Measurements from ENCODE around the gene POLE. TPM values are rescaled to one million over a fixed set of nuclear protein-coding genes. Genes with fewer than 3 reads are reported as not detected.
"Not testable (repeated sequence)": the region's sequence is repeated elsewhere in the genome, so short reads cannot be mapped to it uniquely, and the experiment has no call there.

The POLE gene
- total RNA-seq, 2 donors from 2014 or later: 12.5 to 36.9 TPM

- ATAC-seq (no peak), DNase-seq (no peak)
- 42 to 55% methylated on average over 13 to 52 of the region's 67 CpGs for WGBS, 2 donors
- no peaks in the 10 kb centered on the region for H3K36me3 ChIP-seq (replicated peaks in 1 of 2; ENCODE audit: insufficient read depth in 1 of 2, low read depth in 2 of 2)
- H3K9me3 ChIP-seq: no peaks in the 10 kb centered on the region
- peaks cover 22% of the 10 kb centered on the region for H3K4me1 ChIP-seq
- intact Hi-C loops (cut with DNase I): no loop called here
- H3K27me3 ChIP-seq: peaks cover 0 to 41% of the 10 kb centered on the region in 2 donors
- H3K4me3 ChIP-seq: no peak overlapping the region
- no peak for TF ChIP-seq CTCF (IDR thresholded peaks at IDR 0.05)
- TF ChIP-seq POLR2A (IDR thresholded peaks at IDR 0.05): no peak
- peak overlapping the region in 1 of 4 donors; percentile 21 for H3K27ac ChIP-seq
Measured at GRCh38 chr12:132603240-132604150, 83.6 kb downstream of the POLE start.

DNA sequence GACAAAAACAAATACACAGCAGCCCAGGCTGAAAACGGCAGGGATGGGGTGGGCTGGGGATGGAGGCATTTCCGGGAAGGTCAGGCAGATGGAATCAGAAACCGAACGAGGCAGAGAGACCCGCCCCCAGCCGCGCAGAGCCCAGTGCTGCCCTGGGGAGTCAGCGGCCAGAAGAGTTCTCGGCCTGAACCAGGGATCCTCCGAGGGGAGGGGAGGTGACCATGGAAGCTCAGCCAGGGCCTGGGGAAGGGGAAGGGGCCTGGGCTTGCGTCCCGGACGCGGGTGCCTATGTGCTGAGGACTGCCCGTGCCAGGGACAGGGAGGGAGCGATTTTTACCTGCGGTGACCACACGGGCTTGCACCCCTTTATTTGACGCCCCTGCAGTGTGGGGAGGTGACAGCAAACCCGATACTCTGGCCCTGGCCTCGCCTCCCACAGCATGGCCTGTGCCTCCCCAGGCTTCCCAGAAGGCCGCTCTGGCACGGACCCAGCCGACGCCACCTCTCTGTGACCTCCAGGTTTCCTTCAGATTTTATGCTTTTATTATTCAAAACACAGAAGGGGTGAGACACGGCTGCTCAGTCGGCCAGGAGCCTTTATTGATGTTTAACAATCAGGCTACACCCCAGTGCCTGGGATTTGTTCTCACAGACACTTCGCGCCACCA lies 84.4 kb downstream of the POLE start:
- Histone ChIP-seq H3K4me3 (no peak overlapping the region), H3K4me1 (peaks cover 24% of the 10 kb centered on the region), H3K27ac (peak overlapping the region in 1 of 4 donors; percentile 21), H3K27me3 (peaks cover 0 to 41% of the 10 kb centered on the region in 2 donors), H3K36me3 (replicated peaks in 1 of 2; ENCODE audit: insufficient read depth in 1 of 2, low read depth in 2 of 2) (no peaks in the 10 kb centered on the region), H3K9me3 (no peaks in the 10 kb centered on the region)
- WGBS, 2 donors: 21 to 34% methylated on average over 12 to 29 of the region's 29 CpGs
- ATAC-seq (no peak), DNase-seq (no peak)
- intact Hi-C loops (cut with DNase I): no loop called here
- TF ChIP-seq POLR2A (IDR thresholded peaks at IDR 0.05) (no peak), CTCF (IDR thresholded peaks at IDR 0.05) (no peak)

DNA sequence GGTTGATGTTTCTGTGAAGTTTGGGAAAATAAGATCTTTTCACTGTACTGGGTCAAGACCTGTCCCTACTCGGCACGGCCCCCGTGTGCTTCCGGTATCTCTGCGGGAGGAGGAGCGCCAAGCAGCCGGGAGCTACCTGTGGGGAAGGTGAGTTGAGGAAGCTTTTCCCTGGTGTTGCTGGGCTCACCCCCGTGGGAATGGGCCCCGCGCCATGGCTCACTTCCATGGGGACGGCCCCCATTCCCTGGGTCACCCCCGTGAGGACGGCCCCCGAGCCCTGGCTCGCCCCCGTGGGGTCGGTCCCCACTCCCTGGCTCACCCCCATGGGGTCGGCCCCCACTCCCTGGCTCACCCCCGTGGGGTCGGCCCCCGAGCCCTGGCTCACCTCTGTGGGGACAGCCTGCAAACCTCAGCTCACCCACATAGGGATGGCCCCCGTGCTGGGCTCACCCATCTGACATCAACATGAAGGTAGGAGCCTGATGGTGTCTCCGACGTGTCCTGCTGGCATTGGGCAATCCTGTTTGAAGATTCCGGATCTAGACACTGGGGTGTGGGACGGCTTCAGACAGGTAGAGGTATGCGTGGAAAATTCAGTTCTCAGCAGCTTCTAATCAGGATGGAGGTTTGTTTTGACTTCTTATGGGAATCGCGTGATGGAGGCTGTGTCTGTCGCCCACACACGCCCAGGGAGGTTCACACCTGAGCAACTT lies 85.8 kb downstream of the POLE start:
- Histone ChIP-seq H3K36me3 (replicated peaks in 1 of 2; ENCODE audit: insufficient read depth in 1 of 2, low read depth in 2 of 2) (no peaks in the 10 kb centered on the region), H3K4me3 (no peak overlapping the region), H3K4me1 (peaks cover 27% of the 10 kb centered on the region), H3K27me3 (peaks cover 0 to 39% of the 10 kb centered on the region in 2 donors), H3K27ac (no peak overlapping the region), H3K9me3 (no peaks in the 10 kb centered on the region)
- TF ChIP-seq POLR2A (IDR thresholded peaks at IDR 0.05) (no peak), CTCF (IDR thresholded peaks at IDR 0.05) (no peak)
- ATAC-seq: no peak
- no peak for DNase-seq
- intact Hi-C loops (cut with DNase I): no loop called here
- WGBS, 2 donors: 61 to 73% methylated on average over 12 to 29 of the region's 31 CpGs

- peaks cover 0 to 37% of the 10 kb centered on the region in 2 donors for H3K27me3 ChIP-seq
- TF ChIP-seq CTCF (IDR thresholded peaks at IDR 0.05) (peak; percentile 33 to 63 (median 45)), POLR2A (IDR thresholded peaks at IDR 0.05) (no peak)
- H3K4me3 ChIP-seq: no peak overlapping the region
- WGBS, 2 donors: 20 to 28% methylated on average over 26 to 45 of the region's 45 CpGs
- H3K36me3 ChIP-seq (replicated peaks in 1 of 2; ENCODE audit: insufficient read depth in 1 of 2, low read depth in 2 of 2): no peaks in the 10 kb centered on the region
- intact Hi-C loops (cut with DNase I): no loop called here
- H3K9me3 ChIP-seq: no peaks in the 10 kb centered on the region
- ATAC-seq (peak; percentile 74), DNase-seq (peak; percentile 56 to 77 (median 64))
- no peak overlapping the region for H3K27ac ChIP-seq
- peaks cover 27% of the 10 kb centered on the region for H3K4me1 ChIP-seq
Measured at GRCh38 chr12:132600048-132601032, 86.8 kb downstream of the POLE start.

DNA sequence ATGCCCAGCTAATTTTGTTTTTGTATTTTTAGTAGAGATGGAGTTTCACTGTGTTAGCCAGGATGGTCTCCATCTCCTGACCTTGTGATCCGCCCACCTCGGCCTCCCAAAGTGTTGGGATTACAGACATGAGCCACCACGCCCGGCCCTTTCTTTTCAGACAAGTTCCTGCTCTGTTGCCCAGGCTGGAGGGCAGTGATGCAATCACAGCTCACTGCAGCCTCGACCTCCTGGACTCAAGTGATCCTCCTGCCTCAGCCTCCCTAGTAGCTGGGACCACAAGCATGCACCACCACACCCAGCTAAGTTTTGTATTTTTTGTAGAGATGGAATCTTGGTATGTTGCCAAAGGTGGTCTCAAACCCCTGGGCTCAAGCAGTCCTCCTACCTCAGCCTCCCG lies 87.6 kb downstream of the POLE start:
- WGBS, 2 donors: 57 to 83% methylated on average over 6 of the region's 6 CpGs
- Histone ChIP-seq H3K4me1 (peaks cover 27% of the 10 kb centered on the region), H3K27me3 (peaks cover 0 to 31% of the 10 kb centered on the region in 2 donors)
- H3K36me3 ChIP-seq (replicated peaks in 1 of 2; ENCODE audit: insufficient read depth in 1 of 2, low read depth in 2 of 2); H3K9me3 ChIP-seq; DNase-seq; intact Hi-C loops (cut with DNase I); ATAC-seq; H3K4me3 ChIP-seq; H3K27ac ChIP-seq: not testable (repeated sequence)

Measured in body of pancreas (tissue), 4 donors.